ENCODE results near the gene GARS1.
"Not testable (repeated sequence)": the region's sequence is repeated elsewhere in the genome, so short reads cannot be mapped to it uniquely, and the experiment has no call there.

GARS1 gene, protein sequence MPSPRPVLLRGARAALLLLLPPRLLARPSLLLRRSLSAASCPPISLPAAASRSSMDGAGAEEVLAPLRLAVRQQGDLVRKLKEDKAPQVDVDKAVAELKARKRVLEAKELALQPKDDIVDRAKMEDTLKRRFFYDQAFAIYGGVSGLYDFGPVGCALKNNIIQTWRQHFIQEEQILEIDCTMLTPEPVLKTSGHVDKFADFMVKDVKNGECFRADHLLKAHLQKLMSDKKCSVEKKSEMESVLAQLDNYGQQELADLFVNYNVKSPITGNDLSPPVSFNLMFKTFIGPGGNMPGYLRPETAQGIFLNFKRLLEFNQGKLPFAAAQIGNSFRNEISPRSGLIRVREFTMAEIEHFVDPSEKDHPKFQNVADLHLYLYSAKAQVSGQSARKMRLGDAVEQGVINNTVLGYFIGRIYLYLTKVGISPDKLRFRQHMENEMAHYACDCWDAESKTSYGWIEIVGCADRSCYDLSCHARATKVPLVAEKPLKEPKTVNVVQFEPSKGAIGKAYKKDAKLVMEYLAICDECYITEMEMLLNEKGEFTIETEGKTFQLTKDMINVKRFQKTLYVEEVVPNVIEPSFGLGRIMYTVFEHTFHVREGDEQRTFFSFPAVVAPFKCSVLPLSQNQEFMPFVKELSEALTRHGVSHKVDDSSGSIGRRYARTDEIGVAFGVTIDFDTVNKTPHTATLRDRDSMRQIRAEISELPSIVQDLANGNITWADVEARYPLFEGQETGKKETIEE

DNA sequence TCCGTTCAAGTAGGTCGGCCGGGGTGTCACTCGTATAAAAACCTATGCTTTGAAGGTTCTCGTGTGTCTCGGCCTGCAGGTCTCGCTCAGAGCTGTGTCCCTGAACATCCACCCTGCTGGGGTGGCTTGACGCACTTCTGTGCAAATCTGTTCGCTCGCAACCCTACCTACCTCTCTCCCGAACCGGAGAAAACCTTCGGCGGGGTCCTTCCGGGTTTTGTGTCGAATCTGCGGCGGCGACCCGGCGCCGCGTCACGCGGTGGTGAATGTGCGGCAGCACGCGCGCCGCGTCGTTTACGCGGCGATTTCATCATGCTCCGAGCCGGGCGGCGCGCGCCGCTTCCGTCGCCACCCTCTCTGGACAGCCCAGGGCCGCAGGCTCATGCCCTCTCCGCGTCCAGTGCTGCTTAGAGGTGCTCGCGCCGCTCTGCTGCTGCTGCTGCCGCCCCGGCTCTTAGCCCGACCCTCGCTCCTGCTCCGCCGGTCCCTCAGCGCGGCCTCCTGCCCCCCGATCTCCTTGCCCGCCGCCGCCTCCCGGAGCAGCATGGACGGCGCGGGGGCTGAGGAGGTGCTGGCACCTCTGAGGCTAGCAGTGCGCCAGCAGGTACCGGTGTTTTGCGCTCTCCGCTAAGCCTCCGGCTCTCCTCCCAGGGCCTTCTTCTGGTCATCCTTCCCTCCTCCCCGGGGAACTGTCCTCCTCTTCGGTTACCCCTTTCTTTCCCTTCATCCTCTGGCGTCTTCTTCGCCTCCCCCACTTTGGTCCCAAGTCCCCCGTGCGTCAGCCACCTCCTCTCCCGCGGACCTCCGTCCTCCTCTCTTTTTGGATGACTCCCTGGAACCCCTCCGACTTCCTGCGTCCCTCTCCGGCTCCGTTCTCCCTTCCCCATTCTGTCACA is at the start of gene GARS1:
Gene GARS1, plus strand, starts transcription at position 339 of the 896 bp plus-strand sequence. Its CDS starts 44 bp downstream, at position 383.
- DNase-seq: peak; percentile 85 to 95

DNA sequence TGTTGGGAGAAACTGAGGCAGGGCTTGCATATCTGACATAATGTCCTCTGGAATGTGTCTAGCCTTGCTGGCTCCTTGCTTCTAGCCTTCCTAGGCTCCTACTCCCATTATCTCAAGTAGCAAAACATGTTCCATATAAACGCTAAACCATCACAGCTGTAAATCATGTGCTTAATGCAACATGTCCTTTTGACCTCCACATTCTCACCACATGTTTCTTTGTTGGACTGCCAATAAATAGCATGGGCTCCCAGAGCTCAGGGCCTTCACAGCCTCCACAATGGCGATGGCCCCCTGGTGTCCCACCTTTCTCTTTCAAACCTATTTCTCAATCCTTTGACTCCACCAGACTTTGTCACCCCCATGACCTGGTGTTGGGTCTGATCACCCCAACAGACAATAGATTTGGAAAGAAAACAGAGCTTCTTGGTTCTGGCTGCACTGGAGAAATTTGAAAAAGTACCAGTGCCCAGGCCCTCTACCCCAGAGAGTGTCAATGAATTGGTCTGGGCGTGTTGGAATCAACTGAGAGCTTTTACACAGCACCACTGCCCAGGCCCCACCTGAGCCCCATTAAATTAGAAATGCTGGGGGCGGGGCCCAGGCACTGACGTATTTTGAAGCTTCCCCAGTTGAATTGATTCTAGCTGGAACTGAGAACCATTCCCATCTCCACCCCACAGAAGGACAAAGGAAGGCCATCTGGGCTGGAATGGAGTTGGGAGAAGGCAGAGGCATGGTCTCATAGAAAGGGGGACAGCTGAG is 48.7 kb upstream of the GARS1 start:
- no peak for DNase-seq

GRCh38 chr7:30546596-30546995 is 48.1 kb upstream of the GARS1 start:
- no peak for DNase-seq

DNA sequence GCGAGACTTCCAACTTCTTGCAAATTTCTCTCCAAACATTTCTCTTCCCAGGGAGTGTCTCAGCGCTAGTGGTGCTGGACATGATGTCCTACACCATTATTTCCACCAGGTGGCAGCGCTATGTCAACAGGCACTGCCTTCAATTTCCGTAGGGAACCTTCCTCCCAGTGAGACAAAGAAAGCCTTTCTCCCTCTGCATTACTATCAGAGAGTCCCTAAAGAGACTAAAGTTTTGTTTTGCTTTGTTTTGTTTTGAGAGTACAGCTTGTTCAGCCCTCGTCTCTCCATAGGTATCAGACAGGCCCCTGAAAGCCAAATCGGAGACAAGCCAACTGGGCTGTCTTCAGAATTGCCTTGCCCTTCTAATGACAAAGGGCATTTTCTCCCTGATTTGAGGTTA is 45.8 kb upstream of the GARS1 start:
- peak; percentile 57 to 90 for DNase-seq

GRCh38 chr7:30549931-30550493 is 44.7 kb upstream of the GARS1 start:
- no peak for DNase-seq

- no peak for DNase-seq
Measured at GRCh38 chr7:30552330-30552729, 42.3 kb upstream of the GARS1 start.

DNA sequence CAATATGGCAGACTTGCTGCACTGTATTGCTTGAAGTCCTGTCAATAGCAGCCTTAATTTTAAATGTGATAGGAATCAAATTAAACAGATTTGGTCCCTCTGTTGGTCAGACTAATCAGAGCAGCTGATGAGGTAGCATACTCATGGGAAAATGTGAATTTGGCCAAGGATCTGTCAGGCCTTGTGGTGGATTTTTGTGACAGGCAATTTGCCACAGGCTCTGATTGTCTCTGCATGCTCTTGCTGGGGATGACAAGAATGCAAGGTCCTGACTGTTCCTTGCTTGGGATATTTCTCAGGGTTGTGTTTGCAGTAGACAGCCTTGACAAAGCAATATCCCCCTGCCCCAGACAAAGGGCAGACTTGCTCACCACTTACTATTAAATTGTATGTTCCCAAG is 41.5 kb upstream of the GARS1 start:
- no peak for DNase-seq

DNA sequence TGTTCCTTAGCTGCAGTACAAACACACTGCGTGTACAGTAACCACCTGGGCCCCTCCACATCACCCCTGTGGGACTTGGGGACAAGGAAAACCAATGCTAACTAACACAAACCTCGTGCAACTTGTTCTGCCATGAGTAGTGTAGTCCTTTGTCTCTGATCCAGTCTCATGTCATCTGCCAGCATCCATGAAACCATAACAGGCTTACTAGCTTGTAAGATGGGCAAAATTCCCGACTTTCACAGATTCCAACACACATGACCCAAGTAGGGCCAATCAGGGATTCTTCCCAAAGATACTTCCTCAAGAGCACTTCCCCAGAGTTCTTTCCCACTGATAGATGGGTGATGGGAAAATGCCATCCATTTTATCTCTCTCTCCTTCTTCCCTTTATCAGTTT is 41.1 kb upstream of the GARS1 start:
- DNase-seq: no peak

DNA sequence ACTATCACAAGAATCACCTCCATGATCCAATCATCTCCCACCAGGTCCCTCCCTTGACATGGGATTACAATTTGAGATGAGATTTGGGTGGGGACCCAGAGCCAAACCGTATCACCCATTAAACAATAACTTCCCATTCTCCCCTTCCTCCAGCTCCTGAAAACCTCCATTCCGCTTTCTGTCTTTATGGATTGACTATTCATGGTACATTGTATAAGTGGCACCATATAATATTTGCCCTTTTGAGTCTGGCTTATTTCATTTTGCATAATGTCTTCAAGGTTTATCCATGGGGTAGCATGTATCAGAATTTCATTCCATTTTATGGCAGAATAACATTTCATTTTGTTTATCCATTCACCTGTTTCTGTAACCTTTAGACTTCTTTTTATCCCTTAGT is 39.2 kb upstream of the GARS1 start:
- DNase-seq: no peak

GRCh38 chr7:30556840-30557239 is 37.8 kb upstream of the GARS1 start:
- no peak for DNase-seq

- DNase-seq: no peak
Measured at GRCh38 chr7:30557245-30557644, 37.4 kb upstream of the GARS1 start.

GRCh38 chr7:30559611-30560010 is 35.1 kb upstream of the GARS1 start:
- DNase-seq: no peak

DNA sequence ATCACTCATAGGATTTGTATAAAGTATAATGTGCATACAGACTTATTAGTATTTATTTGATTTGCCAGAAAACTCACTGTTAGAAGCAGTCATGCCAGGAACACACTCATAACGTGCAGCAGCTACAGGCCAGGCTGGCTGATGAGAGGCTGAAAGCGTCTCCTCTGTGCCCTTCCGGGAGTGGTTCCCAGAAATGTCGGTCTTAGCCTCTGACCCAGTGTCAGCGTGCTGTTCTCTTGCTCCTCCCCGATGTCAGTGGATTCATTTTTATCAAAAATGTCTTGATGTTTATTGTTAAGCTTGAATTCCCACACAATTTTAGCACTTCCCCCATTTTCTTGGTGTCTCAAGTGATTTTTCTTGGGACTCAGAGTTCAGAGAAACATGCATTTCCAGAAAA is 33.3 kb upstream of the GARS1 start:
- DNase-seq: no peak

GRCh38 chr7:30562498-30562897 is 32.2 kb upstream of the GARS1 start:
- no peak for DNase-seq

- no peak for DNase-seq
Measured at GRCh38 chr7:30562909-30563308, 31.8 kb upstream of the GARS1 start.

GRCh38 chr7:30563326-30563942 is 31.2 kb upstream of the GARS1 start:
- DNase-seq: no peak

- peak; percentile 71 to 88 for DNase-seq
Measured at GRCh38 chr7:30564243-30564892, 30.3 kb upstream of the GARS1 start.

- no peak for DNase-seq
Measured at GRCh38 chr7:30566596-30566995, 28.1 kb upstream of the GARS1 start.

GRCh38 chr7:30567081-30567480 is 27.6 kb upstream of the GARS1 start:
- DNase-seq: no peak

DNA sequence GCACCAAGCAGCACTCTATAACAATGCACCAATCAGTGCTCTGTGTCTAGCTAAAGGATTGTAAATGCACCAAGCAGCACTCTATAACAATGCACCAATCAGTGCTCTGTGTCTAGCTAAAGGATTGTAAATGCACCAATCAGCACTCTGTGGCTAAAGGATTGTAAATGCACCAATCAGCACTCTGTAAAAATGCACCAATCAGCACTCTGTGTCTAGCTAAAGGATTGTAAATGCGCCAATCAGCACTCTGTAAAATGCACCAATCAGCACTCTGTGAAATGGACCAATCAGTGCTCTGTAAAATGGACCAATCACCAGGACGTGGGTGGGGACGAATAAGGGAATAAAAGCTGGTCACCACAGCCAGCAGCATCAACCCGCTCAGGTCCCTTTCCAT is 24.4 kb upstream of the GARS1 start:
- DNase-seq: not testable (repeated sequence)

GRCh38 chr7:30572212-30572841 is 22.4 kb upstream of the GARS1 start:
- no peak for DNase-seq

All from NCI-H526 (cell line).